ENCODE data around the gene ARHGAP18. TPM values are rescaled to one million over a fixed set of nuclear protein-coding genes. Genes with fewer than 3 reads are reported as not detected.

The ARHGAP18 gene
- polyA plus RNA-seq, 1 donor from 2014 or later: 3.5 TPM

- Mint-ChIP-seq H3K36me3 (peaks cover 3% of the 10 kb centered on the region), H3K27ac (no peak overlapping the region), H3K4me1 (peaks cover 17% of the 10 kb centered on the region in 3 donors), H3K9me3 (no peaks in the 10 kb centered on the region), H3K27me3 (no peaks in the 10 kb centered on the region), H3K4me3 (no peak overlapping the region)
These were observed 34.1 kb downstream of the ARHGAP18 start for GRCh38 chr6:129675669-129676472.

GRCh38 chr6:129673748-129674147 is 36.2 kb downstream of the ARHGAP18 start:
- H3K4me3 Mint-ChIP-seq: no peak overlapping the region
- H3K9me3 Mint-ChIP-seq: no peaks in the 10 kb centered on the region
- peaks cover 3% of the 10 kb centered on the region for H3K36me3 Mint-ChIP-seq
- peaks cover 17% of the 10 kb centered on the region in 3 donors for H3K4me1 Mint-ChIP-seq
- no peaks in the 10 kb centered on the region for H3K27me3 Mint-ChIP-seq
- peak overlapping the region in 1 of 3 donors; percentile 20 for H3K27ac Mint-ChIP-seq

GRCh38 chr6:129672881-129673631 is 36.9 kb downstream of the ARHGAP18 start:
- no peaks in the 10 kb centered on the region for H3K9me3 Mint-ChIP-seq
- H3K36me3 Mint-ChIP-seq: peaks cover 3% of the 10 kb centered on the region
- H3K27me3 Mint-ChIP-seq: no peaks in the 10 kb centered on the region
- H3K4me1 Mint-ChIP-seq: peaks cover 17% of the 10 kb centered on the region in 3 donors
- peak overlapping the region in 1 of 3 donors; percentile 20 for H3K27ac Mint-ChIP-seq
- peak overlapping the region in 2 of 4 donors; percentile 93 to 96 for H3K4me3 Mint-ChIP-seq

GRCh38 chr6:129672341-129672682 is 37.7 kb downstream of the ARHGAP18 start:
- Mint-ChIP-seq H3K27me3 (no peaks in the 10 kb centered on the region), H3K36me3 (peaks cover 3% of the 10 kb centered on the region), H3K4me1 (peaks cover 17% of the 10 kb centered on the region in 3 donors), H3K4me3 (peak overlapping the region; percentile 37 to 96 (median 86)), H3K27ac (peak overlapping the region; percentile 5 to 89 (median 78)), H3K9me3 (no peaks in the 10 kb centered on the region)

- peaks cover 17% of the 10 kb centered on the region in 3 donors for H3K4me1 Mint-ChIP-seq
- peak overlapping the region; percentile 37 to 96 (median 86) for H3K4me3 Mint-ChIP-seq
- H3K9me3 Mint-ChIP-seq: no peaks in the 10 kb centered on the region
- H3K27me3 Mint-ChIP-seq: no peaks in the 10 kb centered on the region
- peak overlapping the region; percentile 5 to 89 (median 78) for H3K27ac Mint-ChIP-seq
- peaks cover 3% of the 10 kb centered on the region for H3K36me3 Mint-ChIP-seq
These were observed 38.3 kb downstream of the ARHGAP18 start for GRCh38 chr6:129671442-129672340.

- no peaks in the 10 kb centered on the region for H3K9me3 Mint-ChIP-seq
- H3K27ac Mint-ChIP-seq: no peak overlapping the region
- peaks cover 16 to 19% (median 17%) of the 10 kb centered on the region in 3 donors for H3K4me1 Mint-ChIP-seq
- H3K27me3 Mint-ChIP-seq: no peaks in the 10 kb centered on the region
- peaks cover 3% of the 10 kb centered on the region for H3K36me3 Mint-ChIP-seq
- H3K4me3 Mint-ChIP-seq: no peak overlapping the region
These were observed 39.3 kb downstream of the ARHGAP18 start for GRCh38 chr6:129670634-129671033.

GRCh38 chr6:129667621-129668020 is 42.4 kb downstream of the ARHGAP18 start:
- H3K36me3 Mint-ChIP-seq: no peaks in the 10 kb centered on the region
- peaks cover 11 to 15% (median 13%) of the 10 kb centered on the region in 3 donors for H3K4me1 Mint-ChIP-seq
- no peak overlapping the region for H3K4me3 Mint-ChIP-seq
- no peaks in the 10 kb centered on the region for H3K9me3 Mint-ChIP-seq
- no peak overlapping the region for H3K27ac Mint-ChIP-seq
- no peaks in the 10 kb centered on the region for H3K27me3 Mint-ChIP-seq

- Mint-ChIP-seq H3K36me3 (no peaks in the 10 kb centered on the region), H3K27me3 (no peaks in the 10 kb centered on the region), H3K9me3 (no peaks in the 10 kb centered on the region), H3K27ac (no peak overlapping the region), H3K4me3 (no peak overlapping the region), H3K4me1 (peaks cover 5 to 11% (median 7%) of the 10 kb centered on the region in 3 donors)
These were observed 42.9 kb downstream of the ARHGAP18 start for GRCh38 chr6:129667034-129667433.

GRCh38 chr6:129665555-129665954 is 44.4 kb downstream of the ARHGAP18 start:
- Mint-ChIP-seq H3K9me3 (no peaks in the 10 kb centered on the region), H3K4me3 (no peak overlapping the region), H3K4me1 (peaks cover 0 to 6% (median 3%) of the 10 kb centered on the region in 3 donors), H3K27ac (no peak overlapping the region), H3K36me3 (no peaks in the 10 kb centered on the region), H3K27me3 (no peaks in the 10 kb centered on the region)

GRCh38 chr6:129663531-129663930 is 46.4 kb downstream of the ARHGAP18 start:
- Mint-ChIP-seq H3K4me1 (peaks cover 0 to 6% (median 5%) of the 10 kb centered on the region in 3 donors), H3K4me3 (no peak overlapping the region), H3K27ac (no peak overlapping the region), H3K36me3 (peaks cover 5% of the 10 kb centered on the region), H3K9me3 (no peaks in the 10 kb centered on the region), H3K27me3 (no peaks in the 10 kb centered on the region)

- Mint-ChIP-seq H3K27ac (no peak overlapping the region), H3K27me3 (no peaks in the 10 kb centered on the region), H3K4me3 (no peak overlapping the region), H3K4me1 (peaks cover 0 to 6% (median 5%) of the 10 kb centered on the region in 3 donors), H3K9me3 (no peaks in the 10 kb centered on the region), H3K36me3 (peaks cover 5% of the 10 kb centered on the region)
These were observed 47.0 kb downstream of the ARHGAP18 start for GRCh38 chr6:129662980-129663431.

GRCh38 chr6:129662406-129662766 is 47.6 kb downstream of the ARHGAP18 start:
- Mint-ChIP-seq H3K27me3 (no peaks in the 10 kb centered on the region), H3K4me3 (no peak overlapping the region), H3K4me1 (peaks cover 0 to 6% (median 5%) of the 10 kb centered on the region in 3 donors), H3K9me3 (no peaks in the 10 kb centered on the region), H3K36me3 (peaks cover 5% of the 10 kb centered on the region), H3K27ac (no peak overlapping the region)

- Mint-ChIP-seq H3K27ac (no peak overlapping the region), H3K4me1 (peaks cover 4 to 6% (median 5%) of the 10 kb centered on the region in 3 donors), H3K4me3 (no peak overlapping the region), H3K9me3 (no peaks in the 10 kb centered on the region), H3K36me3 (peaks cover 5% of the 10 kb centered on the region), H3K27me3 (no peaks in the 10 kb centered on the region)
These were observed 48.2 kb downstream of the ARHGAP18 start for GRCh38 chr6:129661536-129662405.

GRCh38 chr6:129660346-129660676 is 49.7 kb downstream of the ARHGAP18 start:
- H3K27me3 Mint-ChIP-seq: no peaks in the 10 kb centered on the region
- peaks cover 4 to 6% (median 5%) of the 10 kb centered on the region in 3 donors for H3K4me1 Mint-ChIP-seq
- no peaks in the 10 kb centered on the region for H3K9me3 Mint-ChIP-seq
- no peak overlapping the region for H3K4me3 Mint-ChIP-seq
- H3K27ac Mint-ChIP-seq: no peak overlapping the region
- H3K36me3 Mint-ChIP-seq: peaks cover 5% of the 10 kb centered on the region

Measured in IgD-negative memory B cell (primary cell).